Measurements from ENCODE around the gene PTGER1.

GRCh38 chr19:14496834-14497227 lies 21.7 kb upstream of the PTGER1 start:
- no peak for TF ChIP-seq ZNF510 (CRISPR knock-in tag; IDR thresholded peaks at IDR 0.05; ENCODE audit: low read depth)
- TF ChIP-seq GTF2F1 (IDR thresholded peaks at IDR 0.05; ENCODE audit: low read length): no peak
- TF ChIP-seq BHLHE40 (IDR thresholded peaks at IDR 0.05; ENCODE audit: low read length): no peak
- TF ChIP-seq FOSL1 (CRISPR knock-in tag; IDR thresholded peaks at IDR 0.05; ENCODE audit: borderline replicate concordance): no peak
- no peak for TF ChIP-seq HNRNPL (IDR thresholded peaks at IDR 0.05; ENCODE audit: low read depth, low read length)
- TF ChIP-seq TP53 (CRISPR knock-in tag; conservative IDR thresholded peaks at IDR 0.05): no peak
- TF ChIP-seq ZNF646 (CRISPR knock-in tag; IDR thresholded peaks at IDR 0.05): no peak
- TF ChIP-seq NFKBIZ (CRISPR knock-in tag; IDR thresholded peaks at IDR 0.05): no peak
- no peak for TF ChIP-seq HDAC6 (IDR thresholded peaks at IDR 0.05; ENCODE audit: low read depth, low read length)
- no peak for TF ChIP-seq POLR2AphosphoS2 (IDR thresholded peaks at IDR 0.05; ENCODE audit: low read depth, low read length)
- no peak for TF ChIP-seq E2F2 (CRISPR knock-in tag; IDR thresholded peaks at IDR 0.05; ENCODE audit: borderline replicate concordance)
